Liver (tissue), 9 donors: ENCODE data around the gene LCN12. TPM values are rescaled to one million over a fixed set of nuclear protein-coding genes. Genes with fewer than 3 reads are reported as not detected.

Experiments
- DNase-seq: peaks from one replicate; pipeline ENCODE4 v3.0.0-alpha.2; 2017; ENCODE audit warnings: low spot score
- H3K27ac ChIP-seq, 2 donors: one replicate each; pipeline ENCODE4 v1.7.0; 2013; ENCODE audit warnings: inconsistent platforms in 2 of 2, low read length in 2 of 2, control low read depth in 1 of 2, low read depth in 1 of 2, mild to moderate bottlenecking in 1 of 2
- H3K27me3 ChIP-seq, 4 donors: one replicate each; pipeline versions ENCODE4 v1.6.1 to v1.7.0; 2013; ENCODE audit warnings: low read length in 3 of 4, inconsistent platforms in 1 of 4, mild to moderate bottlenecking in 1 of 4, moderate library complexity in 1 of 4; ENCODE audit not compliant: control insufficient read depth in 4 of 4, insufficient read depth in 4 of 4
- H3K36me3 ChIP-seq, 4 donors: one replicate each; pipeline versions ENCODE4 v1.6.1 to v1.7.0; 2013; ENCODE audit warnings: low read length in 3 of 4, mild to moderate bottlenecking in 3 of 4, low read depth in 1 of 4, moderate library complexity in 1 of 4; ENCODE audit not compliant: control insufficient read depth in 4 of 4, insufficient read depth in 3 of 4
- H3K4me1 ChIP-seq, 4 donors: one replicate each; pipeline versions ENCODE4 v1.6.1 to v1.7.0; 2013; ENCODE audit warnings: low read length in 3 of 4, mild to moderate bottlenecking in 3 of 4, moderate library complexity in 1 of 4; ENCODE audit not compliant: control insufficient read depth in 4 of 4, insufficient read depth in 4 of 4
- H3K4me3 ChIP-seq, 3 donors: one replicate each; pipeline versions ENCODE4 v1.6.1 to v1.7.0; 2013; ENCODE audit warnings: low read length in 3 of 3, control low read depth in 1 of 3, low read depth in 1 of 3, mild to moderate bottlenecking in 1 of 3
- H3K9ac ChIP-seq, 2 donors: one replicate each; pipeline ENCODE4 v1.7.0; 2013; ENCODE audit warnings: low read length in 2 of 2, mild to moderate bottlenecking in 2 of 2, moderate library complexity in 2 of 2, control low read depth in 1 of 2, low read depth in 1 of 2
- H3K9me3 ChIP-seq, 4 donors: one replicate each; pipeline versions ENCODE4 v1.6.1 to v1.7.0; 2013; ENCODE audit warnings: low read length in 3 of 4; ENCODE audit not compliant: control insufficient read depth in 4 of 4
- EGR1 ChIP-seq, 2 donors: IDR thresholded peaks; 2 replicates each; pipeline ENCODE4 v1.6.1; 2016 to 2018; ENCODE audit warnings: antibody characterized with exemption in 2 of 2, low read depth in 2 of 2
- FOXA1 ChIP-seq: IDR thresholded peaks from 2 replicates; pipeline ENCODE4 v1.6.1; 2016; ENCODE audit warnings: antibody characterized with exemption
- FOXA2 ChIP-seq: IDR thresholded peaks from 2 replicates; pipeline ENCODE4 v1.6.1; 2016; ENCODE audit warnings: antibody characterized with exemption
- GABPA ChIP-seq, 2 donors: IDR thresholded peaks in 1 of 2; conservative IDR thresholded peaks in 1 of 2; 2 replicates each; pipeline ENCODE4 v1.6.1; 2016; ENCODE audit warnings: antibody characterized with exemption in 2 of 2, mild to moderate bottlenecking in 1 of 2, moderate library complexity in 1 of 2
- HNF4A ChIP-seq, 2 donors: conservative IDR thresholded peaks; 2 replicates each; pipeline ENCODE4 v1.6.1; 2016; ENCODE audit warnings: antibody characterized with exemption in 2 of 2, mild to moderate bottlenecking in 2 of 2
- HNF4G ChIP-seq: IDR thresholded peaks from 2 replicates; pipeline ENCODE4 v1.6.1; 2016; ENCODE audit warnings: antibody characterized with exemption
- JUND ChIP-seq, 2 donors: IDR thresholded peaks; 2 replicates each; pipeline ENCODE4 v1.6.1; 2016; ENCODE audit warnings: antibody characterized with exemption in 2 of 2
- MAX ChIP-seq: IDR thresholded peaks from 2 replicates; pipeline ENCODE4 v1.6.1; 2016; ENCODE audit warnings: antibody characterized with exemption
- RAD21 ChIP-seq, 2 donors: IDR thresholded peaks; 2 replicates each; pipeline ENCODE4 v1.6.1; 2016; ENCODE audit warnings: antibody characterized with exemption in 2 of 2, mild to moderate bottlenecking in 2 of 2
- REST ChIP-seq: IDR thresholded peaks from 2 replicates; pipeline ENCODE4 v1.6.1; 2016; ENCODE audit warnings: antibody characterized with exemption, mild to moderate bottlenecking
- RXRA ChIP-seq, 2 donors: IDR thresholded peaks; 2 replicates each; pipeline ENCODE4 v1.6.1; 2017 to 2018; ENCODE audit warnings: antibody characterized with exemption in 2 of 2, mild to moderate bottlenecking in 1 of 2
- SP1 ChIP-seq: IDR thresholded peaks from 2 replicates; pipeline ENCODE4 v1.6.1; 2018; ENCODE audit warnings: antibody characterized with exemption, mild to moderate bottlenecking
- TAF1 ChIP-seq: conservative IDR thresholded peaks from 2 replicates; pipeline ENCODE4 v1.6.1; 2016; ENCODE audit warnings: antibody characterized with exemption, mild to moderate bottlenecking
- YY1 ChIP-seq: IDR thresholded peaks from 2 replicates; pipeline ENCODE4 v1.6.1; 2016; ENCODE audit warnings: antibody characterized with exemption, mild to moderate bottlenecking
- ZBTB33 ChIP-seq: IDR thresholded peaks from 2 replicates; pipeline ENCODE4 v1.6.1; 2016; ENCODE audit warnings: antibody characterized with exemption
- WGBS: extraction: QIAGEN DNeasy Blood & Tissue Kit; methylation state at CpG from one replicate; pipeline ENCODE4 v1.1.7; 2013; 5-methylcytosine and 5-hydroxymethylcytosine counted together
- polyA plus RNA-seq, 2 donors: library from polyadenylated mRNA; stranded (reverse) in 1 of 2; unstranded in 1 of 2; fragments of 200-250 nt in 1 of 2; fragments of >200 nt in 1 of 2; fragmentation: Nextera tagmentation in 1 of 2; extraction: Ambion mirVana in 1 of 2; gene quantifications; one replicate each; pipeline versions ENCODE4 v1.2.1 to v1.2.3, GENCODE V29; 2013 to 2015
- total RNA-seq, 2 donors: library from RNA; depleted of rRNA; stranded (reverse); fragments of >200 nt; gene quantifications; one replicate each; pipeline ENCODE4 v1.2.3, GENCODE V29; 2014
- TF ChIP-seq, protein P1 (sequence below): fragments of 150-350 bp; IDR thresholded peaks from 2 replicates; pipeline ENCODE4 v1.5.1; 2017; ENCODE audit warnings: improper control_type of control experiment, low read depth, low read length; ENCODE audit not compliant: missing input control
- TF ChIP-seq, protein P2 (sequence below): IDR thresholded peaks from 2 replicates; pipeline ENCODE4 v1.6.1; 2016; ENCODE audit warnings: antibody characterized with exemption
- donor health status: healthy.
- donor health status: healthy.
- donor health status: healthy.
- donor health status: healthy.
- donor health status: healthy.

Gene LCN12
- total and polyA plus RNA-seq, 4 donors: 2.3 to 12.2 (median 6.2) TPM

- Histone ChIP-seq H3K9ac (no peak overlapping the region), H3K27me3 (no peaks in the 10 kb centered on the region), H3K27ac (no peak overlapping the region), H3K9me3 (no peaks in the 10 kb centered on the region), H3K4me1 (peaks cover 0 to 2% (median 0%) of the 10 kb centered on the region in 4 donors), H3K36me3 (no peaks in the 10 kb centered on the region), H3K4me3 (no peak overlapping the region)
- 94% methylated on average over 11 of the region's 11 CpGs for WGBS
- TF ChIP-seq SP1 (no peak), RAD21 (IDR thresholded peaks at IDR 0.05) (no peak), FOXA1 (no peak), JUND (IDR thresholded peaks at IDR 0.05) (no peak), HNF4G (no peak), TAF1 (no peak), ZBTB33 (no peak)
- TF ChIP-seq, protein P1, sequence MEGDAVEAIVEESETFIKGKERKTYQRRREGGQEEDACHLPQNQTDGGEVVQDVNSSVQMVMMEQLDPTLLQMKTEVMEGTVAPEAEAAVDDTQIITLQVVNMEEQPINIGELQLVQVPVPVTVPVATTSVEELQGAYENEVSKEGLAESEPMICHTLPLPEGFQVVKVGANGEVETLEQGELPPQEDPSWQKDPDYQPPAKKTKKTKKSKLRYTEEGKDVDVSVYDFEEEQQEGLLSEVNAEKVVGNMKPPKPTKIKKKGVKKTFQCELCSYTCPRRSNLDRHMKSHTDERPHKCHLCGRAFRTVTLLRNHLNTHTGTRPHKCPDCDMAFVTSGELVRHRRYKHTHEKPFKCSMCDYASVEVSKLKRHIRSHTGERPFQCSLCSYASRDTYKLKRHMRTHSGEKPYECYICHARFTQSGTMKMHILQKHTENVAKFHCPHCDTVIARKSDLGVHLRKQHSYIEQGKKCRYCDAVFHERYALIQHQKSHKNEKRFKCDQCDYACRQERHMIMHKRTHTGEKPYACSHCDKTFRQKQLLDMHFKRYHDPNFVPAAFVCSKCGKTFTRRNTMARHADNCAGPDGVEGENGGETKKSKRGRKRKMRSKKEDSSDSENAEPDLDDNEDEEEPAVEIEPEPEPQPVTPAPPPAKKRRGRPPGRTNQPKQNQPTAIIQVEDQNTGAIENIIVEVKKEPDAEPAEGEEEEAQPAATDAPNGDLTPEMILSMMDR: no peak
- TF ChIP-seq, protein P2, sequence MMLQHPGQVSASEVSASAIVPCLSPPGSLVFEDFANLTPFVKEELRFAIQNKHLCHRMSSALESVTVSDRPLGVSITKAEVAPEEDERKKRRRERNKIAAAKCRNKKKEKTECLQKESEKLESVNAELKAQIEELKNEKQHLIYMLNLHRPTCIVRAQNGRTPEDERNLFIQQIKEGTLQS: no peak
- no peak for DNase-seq
These were observed 10.7 kb downstream of the LCN12 start for GRCh38 chr9:136962701-136963248.

DNA sequence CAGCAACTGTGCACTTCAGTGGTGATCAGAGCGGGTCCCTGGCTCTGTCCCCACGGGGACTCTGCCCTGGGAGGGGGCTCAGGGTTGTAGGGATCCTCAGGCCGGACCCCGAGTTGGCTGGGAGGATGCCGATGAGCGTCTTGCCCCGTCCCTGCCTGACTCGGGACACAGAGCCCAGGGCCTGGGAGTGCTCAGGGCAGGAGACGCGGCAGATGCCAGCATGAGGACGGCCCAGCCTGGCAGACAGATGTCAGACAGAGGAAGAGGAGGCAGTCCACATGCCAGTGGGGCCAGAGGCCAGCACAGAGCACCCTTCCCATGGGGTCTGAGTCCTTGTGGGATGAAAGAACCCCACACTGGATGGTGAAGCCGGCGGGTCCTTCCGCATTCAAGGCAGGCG is 11.3 kb downstream of the LCN12 start:
- Histone ChIP-seq H3K27me3 (no peaks in the 10 kb centered on the region), H3K36me3 (no peaks in the 10 kb centered on the region), H3K27ac (no peak overlapping the region), H3K9ac (no peak overlapping the region), H3K4me3 (no peak overlapping the region), H3K9me3 (no peaks in the 10 kb centered on the region), H3K4me1 (peaks cover 0 to 2% (median 0%) of the 10 kb centered on the region in 4 donors)
- no peak for TF ChIP-seq JUND (IDR thresholded peaks at IDR 0.05)
- no peak for TF ChIP-seq EGR1 (IDR thresholded peaks at IDR 0.05; ENCODE audit: low read depth in 2 of 2)
- no peak for TF ChIP-seq ZBTB33
- TF ChIP-seq MAX: no peak
- no peak for TF ChIP-seq HNF4G
- no peak for TF ChIP-seq TAF1
- TF ChIP-seq, protein P1: no peak
- no peak for TF ChIP-seq FOXA1
- TF ChIP-seq RAD21 (IDR thresholded peaks at IDR 0.05): no peak
- no peak for TF ChIP-seq GABPA (IDR thresholded peaks at IDR 0.05 in 1 of 2, conservative IDR thresholded peaks at IDR 0.05 in 1 of 2)
- TF ChIP-seq HNF4A (conservative IDR thresholded peaks at IDR 0.05): no peak
- TF ChIP-seq REST: no peak
- TF ChIP-seq FOXA2: no peak
- no peak for TF ChIP-seq RXRA (IDR thresholded peaks at IDR 0.05)
- TF ChIP-seq, protein P2: no peak
- no peak for TF ChIP-seq YY1
- no peak for DNase-seq
- 91% methylated on average over 15 of the region's 15 CpGs for WGBS
